Osteoblast (primary cell): ENCODE data around the gene ARHGDIB. TPM values are rescaled to one million over a fixed set of nuclear protein-coding genes. Genes with fewer than 3 reads are reported as not detected.

Source experiments
- DNase-seq: peaks from one replicate; pipeline ENCODE4 v3.0.0; 2011; ENCODE audit warnings: low spot score, mixed read lengths; ENCODE audit not compliant: insufficient read length; ENCODE audit errors: missing footprints
- H2AFZ ChIP-seq: 2 replicates; pipeline ENCODE4 v1.6.0; 2011; ENCODE audit warnings: mild to moderate bottlenecking, low read length
- H3K27ac ChIP-seq: 2 replicates; pipeline ENCODE4 v1.5.1; 2011; ENCODE audit warnings: mild to moderate bottlenecking, low read depth, low read length, moderate library complexity
- H3K27me3 ChIP-seq: 2 replicates; pipeline ENCODE4 v1.6.0; 2012; ENCODE audit warnings: mild to moderate bottlenecking, control low read depth, inconsistent platforms, low read length, moderate library complexity; ENCODE audit not compliant: insufficient read depth
- H3K36me3 ChIP-seq: 2 replicates; pipeline ENCODE4 v1.5.1; 2011; ENCODE audit warnings: mild to moderate bottlenecking, low read length, control low read depth, moderate library complexity; ENCODE audit not compliant: insufficient read depth
- H3K4me1 ChIP-seq: 2 replicates; pipeline ENCODE4 v1.5.1; 2011; ENCODE audit warnings: mild to moderate bottlenecking, low read length, control low read depth, moderate library complexity; ENCODE audit not compliant: insufficient read depth
- H3K4me2 ChIP-seq: 2 replicates; pipeline ENCODE4 v1.6.0; 2011; ENCODE audit warnings: mild to moderate bottlenecking, low read length; ENCODE audit not compliant: insufficient read depth
- H3K4me3 ChIP-seq: fragments of 200-600 bp; sonication (generic); 3 replicates; pipeline ENCODE4 v1.5.1; 2012; ENCODE audit warnings: mild to moderate bottlenecking, low read length, inconsistent platforms; ENCODE audit not compliant: insufficient read depth
- H3K79me2 ChIP-seq: 2 replicates; pipeline ENCODE4 v1.6.0; 2012; ENCODE audit warnings: mild to moderate bottlenecking, low read length, control low read depth, inconsistent platforms; ENCODE audit not compliant: insufficient read depth
- H3K9me3 ChIP-seq: 2 replicates; pipeline ENCODE4 v1.5.1; 2011; ENCODE audit warnings: low read depth, low read length, control low read depth
- H4K20me1 ChIP-seq: 2 replicates; pipeline ENCODE4 v1.6.0; 2012; ENCODE audit warnings: mild to moderate bottlenecking, low read length, control low read depth; ENCODE audit not compliant: insufficient read depth
- CTCF ChIP-seq: IDR thresholded peaks from 2 replicates; pipeline ENCODE4 v1.5.1; 2011; ENCODE audit warnings: mild to moderate bottlenecking, low read depth, low read length, moderate library complexity; ENCODE audit errors: extremely low read depth
- total RNA-seq: library from RNA; depleted of rRNA; stranded (reverse); fragments of >200 nt; gene quantifications from 2 replicates; pipeline ENCODE4 v1.2.3, GENCODE V29; 2012

ARHGDIB gene
- total RNA-seq, 1 donor, result 7.2 TPM

- Histone ChIP-seq H3K4me2 (peak overlapping the region; percentile 62), H2AFZ (peak overlapping the region; percentile 90), H3K27me3 (no peaks in the 10 kb centered on the region), H4K20me1 (no peaks in the 10 kb centered on the region), H3K79me2 (no peaks in the 10 kb centered on the region), H3K9me3 (no peaks in the 10 kb centered on the region), H3K27ac (peak overlapping the region; percentile 32), H3K36me3 (no peaks in the 10 kb centered on the region), H3K4me3 (peak overlapping the region; percentile 42), H3K4me1 (peaks cover 29% of the 10 kb centered on the region)
- DNase-seq, result no peak
- no peak for TF ChIP-seq CTCF
These were observed 12.7 kb downstream of the ARHGDIB start for GRCh38 chr12:14948672-14949071.

GRCh38 chr12:14946861-14947260 lies 14.5 kb downstream of the ARHGDIB start:
- H4K20me1 ChIP-seq, result no peaks in the 10 kb centered on the region
- no peak overlapping the region for H3K4me3 ChIP-seq
- no peak overlapping the region for H3K4me2 ChIP-seq
- H3K27me3 ChIP-seq, result no peaks in the 10 kb centered on the region
- H3K9me3 ChIP-seq, result no peaks in the 10 kb centered on the region
- H3K4me1 ChIP-seq, result peaks cover 18% of the 10 kb centered on the region
- H3K79me2 ChIP-seq, result no peaks in the 10 kb centered on the region
- peak; percentile 59 for DNase-seq
- H3K36me3 ChIP-seq, result no peaks in the 10 kb centered on the region
- no peak overlapping the region for H3K27ac ChIP-seq
- H2AFZ ChIP-seq, result no peak overlapping the region
- no peak for TF ChIP-seq CTCF

- no peak overlapping the region for H3K27ac ChIP-seq
- H4K20me1 ChIP-seq, result no peaks in the 10 kb centered on the region
- TF ChIP-seq CTCF, result no peak
- H3K4me1 ChIP-seq, result peaks cover 11% of the 10 kb centered on the region
- H3K9me3 ChIP-seq, result no peaks in the 10 kb centered on the region
- no peak for DNase-seq
- no peak overlapping the region for H2AFZ ChIP-seq
- H3K4me3 ChIP-seq, result no peak overlapping the region
- no peaks in the 10 kb centered on the region for H3K27me3 ChIP-seq
- H3K4me2 ChIP-seq, result no peak overlapping the region
- H3K36me3 ChIP-seq, result no peaks in the 10 kb centered on the region
- H3K79me2 ChIP-seq, result no peaks in the 10 kb centered on the region
These were observed 15.2 kb downstream of the ARHGDIB start for GRCh38 chr12:14946162-14946561.

DNA sequence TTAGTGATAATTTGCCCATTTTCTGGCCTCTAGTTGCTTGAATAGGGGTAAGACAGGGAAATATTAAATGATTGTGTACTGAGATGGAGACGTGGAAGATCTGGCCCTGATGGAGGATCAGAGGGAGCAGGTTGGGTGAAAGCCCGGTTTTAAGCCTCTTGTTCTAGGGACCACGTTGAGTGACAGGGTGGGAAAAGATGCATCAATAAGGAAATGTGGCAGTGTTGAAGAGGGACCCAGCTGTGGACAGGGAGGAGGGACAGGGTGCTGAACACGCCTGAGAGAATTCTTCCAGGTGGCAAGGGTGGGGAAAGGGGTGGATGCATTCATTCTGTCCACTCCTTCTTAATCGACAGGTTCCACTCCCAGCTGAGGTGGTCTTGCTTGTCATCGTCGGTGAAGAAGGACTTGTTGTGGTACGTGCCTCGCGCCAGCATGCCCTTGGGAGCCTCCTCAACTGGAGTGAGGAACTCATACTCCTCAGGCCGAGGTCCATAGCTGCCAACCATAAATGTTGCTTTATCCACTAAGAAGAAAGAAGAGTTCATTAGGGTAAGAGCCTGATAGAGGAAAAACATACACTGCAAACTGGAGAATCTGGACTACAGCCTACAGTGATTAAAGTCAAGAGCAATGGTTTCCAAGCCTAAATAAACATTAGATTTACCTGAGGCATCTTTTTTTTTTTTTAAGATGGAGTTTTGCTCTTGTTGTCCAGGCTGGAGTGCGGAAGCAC lies 19.0 kb downstream of the ARHGDIB start:
- H4K20me1 ChIP-seq, result no peaks in the 10 kb centered on the region
- no peaks in the 10 kb centered on the region for H3K36me3 ChIP-seq
- TF ChIP-seq CTCF, result no peak
- H3K4me3 ChIP-seq, result no peak overlapping the region
- no peak for DNase-seq
- no peak overlapping the region for H3K4me2 ChIP-seq
- no peaks in the 10 kb centered on the region for H3K9me3 ChIP-seq
- peaks cover 2% of the 10 kb centered on the region for H3K4me1 ChIP-seq
- H3K79me2 ChIP-seq, result no peaks in the 10 kb centered on the region
- H2AFZ ChIP-seq, result no peak overlapping the region
- H3K27ac ChIP-seq, result no peak overlapping the region
- no peaks in the 10 kb centered on the region for H3K27me3 ChIP-seq
